Right forelimb (tissue), 1 donor: ENCODE measurements around the gene LRRFIP1.

Experiments
- DNase-seq: peaks from one replicate; pipeline ENCODE4 v3.0.0-alpha.2; 2018

Gene LRRFIP1

GRCh38 chr2:237791977-237792727 lies 164.8 kb downstream of the LRRFIP1 start:
- no peak for DNase-seq

DNA sequence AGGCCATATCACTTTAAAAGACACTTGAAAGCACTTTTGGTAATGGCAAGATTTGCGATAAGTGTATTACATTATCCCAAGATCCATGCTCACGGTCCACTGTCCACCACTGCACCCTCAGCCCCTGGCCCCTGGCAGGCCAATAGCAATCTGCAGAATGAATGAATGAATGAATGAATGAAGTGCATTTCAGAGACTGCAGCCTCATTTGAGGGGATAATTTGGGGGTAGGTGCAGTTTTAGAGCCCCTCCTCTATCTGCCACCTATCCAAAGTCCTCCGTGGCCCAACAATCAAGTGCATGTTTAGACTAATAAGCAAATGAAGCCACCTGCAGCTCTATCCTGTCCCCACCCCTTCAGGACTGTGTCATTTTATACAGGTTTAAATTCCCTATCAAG lies 169.9 kb downstream of the LRRFIP1 start:
- no peak for DNase-seq

- DNase-seq, result no peak
Observed at GRCh38 chr2:237798236-237799059, 171.1 kb downstream of the LRRFIP1 start, which contains the start of gene RBM44. RBM44 (plus strand) TSS chr2:237798779; CDS start chr2:237813610, 14,831 bp downstream.

DNA sequence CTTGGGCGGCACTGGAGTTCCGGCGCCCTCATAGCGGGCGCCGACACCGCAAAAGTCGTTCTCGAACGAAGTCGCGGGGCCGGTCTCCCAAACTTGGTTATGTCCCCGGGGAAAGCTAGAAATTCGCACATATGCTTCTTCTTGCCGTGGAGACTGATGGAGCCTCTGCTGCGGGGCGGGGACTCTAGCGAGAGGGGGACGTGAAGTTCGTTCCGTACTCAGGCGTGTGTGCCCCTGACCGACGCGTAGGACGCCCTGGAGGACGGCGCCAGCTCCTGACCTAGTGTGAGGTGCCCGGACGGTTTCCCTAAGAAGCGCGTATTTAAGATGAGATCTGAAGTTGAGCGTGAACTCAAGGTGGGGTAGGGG lies 171.7 kb downstream of the LRRFIP1 start:
- DNase-seq, result no peak

DNA sequence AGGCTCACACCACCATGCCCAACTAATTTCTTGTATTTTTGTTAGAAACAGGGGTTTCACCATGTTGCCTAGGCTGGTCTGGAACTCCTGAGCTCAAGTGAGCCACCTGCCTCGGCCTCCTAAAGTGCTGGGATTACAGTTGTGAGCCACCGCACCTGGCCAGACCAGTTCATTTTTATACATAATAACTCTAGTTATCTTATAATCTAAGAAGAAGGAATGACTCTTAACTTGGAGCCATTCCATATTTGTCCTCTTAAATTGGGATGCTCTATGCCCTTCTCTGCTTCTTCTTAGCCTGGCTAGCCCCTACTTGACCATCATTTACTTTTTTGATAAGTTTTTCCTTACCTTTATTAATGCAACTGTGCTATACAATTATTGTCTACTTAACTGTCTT lies 174.1 kb downstream of the LRRFIP1 start:
- no peak for DNase-seq

DNA sequence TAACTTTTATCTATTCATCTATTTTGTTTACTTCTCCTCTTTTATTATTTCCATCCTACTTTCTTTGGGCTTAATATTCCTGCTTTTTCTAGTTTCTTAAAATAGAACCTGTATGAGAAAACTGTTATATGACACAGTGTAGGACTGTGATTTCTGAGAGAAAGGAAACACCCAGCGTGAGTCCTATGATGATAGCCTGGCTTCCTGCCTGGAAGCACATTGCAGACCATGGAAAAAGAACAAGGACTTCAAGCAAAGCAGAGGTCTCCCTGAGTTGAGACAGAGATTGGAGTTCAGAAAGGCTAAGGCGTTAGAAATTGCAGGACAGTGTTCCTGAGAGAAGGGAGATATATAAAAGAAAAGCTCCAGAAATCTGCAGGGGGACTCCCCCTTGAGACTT lies 178.9 kb downstream of the LRRFIP1 start:
- DNase-seq, result no peak

DNA sequence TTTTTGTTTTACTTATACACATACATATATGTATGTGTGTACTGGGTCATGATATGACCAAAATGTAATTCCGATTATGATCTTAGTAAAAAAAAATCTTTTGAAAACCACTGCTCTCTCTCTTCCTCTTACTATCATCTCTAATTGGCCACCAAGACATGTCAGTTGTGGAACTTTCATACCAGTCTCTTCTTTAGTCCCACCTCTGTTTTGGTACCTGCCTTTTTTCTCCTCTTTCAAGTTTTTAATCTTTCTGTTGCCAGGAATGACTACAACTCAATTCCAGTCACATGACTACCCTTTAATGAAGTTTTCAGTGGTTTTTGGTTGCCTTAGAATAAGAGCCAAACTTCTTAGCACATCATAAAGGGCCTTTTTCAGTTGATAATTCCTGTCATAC lies 188.2 kb downstream of the LRRFIP1 start:
- DNase-seq, result no peak

GRCh38 chr2:237816531-237816930 lies 189.1 kb downstream of the LRRFIP1 start:
- no peak for DNase-seq

- DNase-seq, result no peak
Observed at GRCh38 chr2:237818066-237818473, 190.7 kb downstream of the LRRFIP1 start.

DNA sequence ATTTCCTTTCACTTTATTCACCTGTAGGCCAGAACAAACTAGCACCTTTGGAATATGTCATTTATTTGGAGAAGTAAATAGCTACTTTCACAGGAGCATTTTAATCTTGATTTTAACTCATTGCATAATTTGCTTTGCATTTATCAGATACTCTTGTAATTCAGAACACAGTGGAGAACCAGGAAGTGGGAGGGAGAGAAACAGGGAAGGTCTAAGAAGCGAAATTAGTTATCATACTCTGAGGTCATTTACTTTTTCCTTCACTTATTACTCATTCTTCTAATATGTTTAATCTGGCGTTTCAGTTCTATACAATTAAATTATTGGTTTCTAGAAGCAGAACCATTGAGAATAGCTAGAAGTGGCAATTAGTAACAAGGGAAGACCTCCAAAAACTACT lies 191.8 kb downstream of the LRRFIP1 start:
- DNase-seq, result no peak

- no peak for DNase-seq
Observed at GRCh38 chr2:237820421-237820820, 193.0 kb downstream of the LRRFIP1 start.

DNA sequence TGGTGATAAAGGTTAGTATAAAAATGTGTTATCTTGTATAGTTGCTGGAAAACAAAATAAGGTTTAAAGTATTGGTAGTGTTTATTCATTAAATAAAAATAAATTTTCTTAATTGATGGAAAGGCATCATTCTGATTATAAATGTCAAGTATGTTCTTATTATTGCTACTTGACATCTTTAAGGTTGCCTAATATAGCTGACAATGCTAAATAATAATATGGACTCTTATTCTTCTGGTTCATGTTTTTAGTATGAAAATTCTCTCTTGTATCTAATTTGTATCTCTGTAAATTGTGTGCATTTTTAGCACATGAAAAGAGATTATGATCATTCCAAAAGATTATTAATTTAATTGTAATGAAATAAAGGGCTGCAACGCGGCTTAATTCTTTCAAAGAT lies 196.2 kb downstream of the LRRFIP1 start:
- no peak for DNase-seq

DNA sequence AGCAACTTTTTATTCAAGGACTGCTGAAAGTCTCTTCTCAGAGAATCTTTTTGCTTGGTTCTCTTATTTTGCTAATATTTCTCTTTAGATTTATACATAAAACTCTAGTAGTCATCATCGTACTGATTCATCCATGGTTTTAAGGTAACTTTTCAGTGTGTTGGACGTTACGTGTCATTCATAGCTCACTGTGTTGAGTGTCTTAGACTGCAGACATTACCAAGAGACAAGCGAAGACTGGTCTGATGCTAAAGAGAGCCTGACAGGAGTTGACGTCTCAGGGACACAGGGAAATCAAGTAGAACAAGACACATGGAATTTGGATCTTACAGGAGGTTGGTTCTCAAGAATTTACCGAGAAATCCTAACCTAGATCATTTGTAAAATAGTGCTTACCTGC lies 196.7 kb downstream of the LRRFIP1 start:
- no peak for DNase-seq

GRCh38 chr2:237827421-237827987 lies 200.1 kb downstream of the LRRFIP1 start:
- no peak for DNase-seq
